ENCODE results near the gene C6orf89.

C6orf89 gene

GRCh38 chr6:36853325-36853724, 32.4 kb upstream of the C6orf89 start:
- DNase-seq, result no peak

GRCh38 chr6:36855750-36856149, 30.0 kb upstream of the C6orf89 start:
- DNase-seq, result no peak

DNA sequence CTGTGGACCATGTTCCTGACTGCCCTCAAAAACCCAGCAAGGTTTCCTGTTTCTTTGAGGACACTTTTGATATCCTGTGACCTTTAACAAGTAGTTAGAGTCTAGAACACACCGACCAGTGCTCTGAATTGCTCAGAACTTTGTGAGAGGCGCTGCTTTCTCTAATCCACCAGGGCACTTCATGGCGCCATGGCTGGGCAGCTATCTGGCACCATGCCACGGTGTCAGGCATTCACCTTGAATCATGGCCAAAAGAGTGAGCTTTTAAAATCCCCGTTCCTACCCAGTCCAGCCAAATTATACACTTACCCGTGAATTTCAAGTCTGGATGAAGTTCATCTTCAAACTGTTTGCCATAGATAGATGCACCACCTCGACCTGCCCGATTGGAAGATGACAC, 29.5 kb upstream of the C6orf89 start:
- DNase-seq, result no peak

DNA sequence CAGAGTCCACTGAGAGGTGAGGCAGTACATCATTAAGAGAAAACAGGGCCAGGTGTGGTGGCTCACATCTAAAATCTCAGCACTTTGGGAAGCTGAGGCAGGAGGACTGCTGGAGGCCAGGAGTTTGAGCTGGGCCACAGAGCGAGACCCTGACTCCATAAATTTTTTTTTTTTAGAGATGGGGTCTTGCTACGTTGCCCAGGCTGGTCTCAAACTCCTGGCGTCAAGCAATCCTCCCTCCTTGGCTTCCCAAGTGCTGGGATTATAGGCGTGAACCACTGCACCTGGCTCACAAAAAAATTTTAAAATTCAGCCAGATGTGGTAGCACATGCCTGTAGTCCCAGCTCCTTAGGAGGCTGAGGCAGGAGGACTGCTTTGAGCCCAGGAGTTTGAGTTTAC, 28.4 kb upstream of the C6orf89 start:
- DNase-seq, result no peak

GRCh38 chr6:36858407-36858981, 27.3 kb upstream of the C6orf89 start:
- no peak for DNase-seq

DNA sequence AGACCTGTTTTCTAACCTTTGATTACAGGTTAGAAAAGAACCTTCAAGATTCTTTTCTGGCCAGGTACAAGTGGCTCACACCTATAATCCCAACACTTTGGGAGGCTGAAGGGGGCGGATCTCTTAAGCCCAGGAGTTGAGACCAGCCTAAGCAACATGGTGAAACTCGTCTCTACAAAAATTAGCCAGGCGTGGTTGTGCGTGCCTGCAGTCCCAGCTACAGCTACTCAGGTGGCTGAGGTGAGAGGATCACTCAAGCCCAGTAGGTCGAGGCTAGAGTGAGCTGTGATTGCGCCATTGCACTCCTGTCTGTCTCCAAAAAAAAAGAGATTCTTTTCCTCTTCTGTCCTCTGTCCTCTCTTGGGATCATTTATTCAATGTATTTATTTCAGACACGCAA, 25.6 kb upstream of the C6orf89 start:
- DNase-seq, result no peak

- DNase-seq, result no peak
These were observed 23.4 kb upstream of the C6orf89 start for GRCh38 chr6:36862164-36862847.

DNA sequence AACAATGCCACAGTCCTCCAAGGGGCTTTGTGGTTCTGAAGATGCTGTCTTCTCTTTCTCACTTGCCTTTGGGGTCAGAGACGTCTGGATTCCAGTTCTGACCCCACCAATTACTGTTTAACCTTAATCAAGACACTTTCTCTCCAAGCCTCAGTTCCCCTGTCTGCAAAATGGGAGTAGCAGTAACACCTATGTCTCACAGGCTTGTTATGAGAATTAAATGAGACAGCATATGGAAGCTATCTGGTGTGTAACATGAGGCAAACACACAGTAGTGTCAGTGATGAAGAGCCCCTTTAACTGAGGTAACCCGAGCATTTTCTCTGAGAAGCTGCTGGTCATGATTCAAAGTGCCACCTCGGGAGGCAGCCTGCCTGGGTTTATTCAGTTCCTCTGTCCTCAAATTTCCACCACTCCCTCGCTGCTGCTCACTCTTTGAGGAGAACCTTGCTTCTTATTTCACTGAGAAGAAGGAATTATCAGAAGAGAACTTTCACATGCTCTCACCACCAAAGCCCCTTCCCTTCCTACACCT, 22.8 kb upstream of the C6orf89 start:
- no peak for DNase-seq

DNA sequence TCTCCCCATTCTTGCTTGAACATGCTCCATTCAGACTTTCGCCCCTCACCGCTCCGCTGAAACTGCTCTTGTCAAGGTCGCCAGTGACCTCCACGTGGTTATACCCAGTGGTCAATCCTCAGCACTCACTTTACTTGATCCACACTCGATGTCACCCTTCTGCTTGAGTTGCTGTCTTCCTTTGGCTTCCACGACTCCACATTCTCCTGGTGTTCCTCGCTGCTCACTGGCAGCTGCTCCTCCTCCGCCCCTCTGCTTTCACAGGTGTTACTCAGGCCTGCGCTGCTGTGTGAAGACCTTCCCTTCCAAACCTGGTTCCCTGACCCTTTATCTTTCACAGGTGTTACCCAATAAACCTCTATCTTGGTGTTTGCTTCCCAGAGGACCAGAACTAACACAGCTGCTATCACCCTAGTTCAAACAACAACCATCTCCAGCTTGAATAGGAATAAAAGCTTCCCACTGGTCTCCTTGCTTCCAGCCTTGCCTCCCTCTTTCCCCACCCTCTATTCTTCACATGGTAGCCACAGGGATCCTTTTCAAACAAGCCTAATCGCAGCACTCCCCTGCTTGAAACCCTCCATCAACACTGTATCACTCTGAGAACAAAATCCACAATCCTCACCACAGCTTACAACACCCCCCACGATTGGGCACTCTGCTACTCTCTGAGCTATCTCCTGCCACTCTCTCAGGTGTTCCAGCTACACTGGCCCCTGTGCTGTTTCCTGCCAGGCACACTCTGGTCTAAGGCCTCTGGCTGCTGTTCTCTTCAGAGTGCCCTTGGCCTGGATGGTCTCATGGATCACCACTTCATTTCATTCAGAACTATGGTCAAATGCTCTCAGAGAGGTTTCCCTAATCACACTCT, 21.8 kb upstream of the C6orf89 start:
- DNase-seq, result no peak

- no peak for DNase-seq
These were observed 19.9 kb upstream of the C6orf89 start for GRCh38 chr6:36865835-36866234.

DNA sequence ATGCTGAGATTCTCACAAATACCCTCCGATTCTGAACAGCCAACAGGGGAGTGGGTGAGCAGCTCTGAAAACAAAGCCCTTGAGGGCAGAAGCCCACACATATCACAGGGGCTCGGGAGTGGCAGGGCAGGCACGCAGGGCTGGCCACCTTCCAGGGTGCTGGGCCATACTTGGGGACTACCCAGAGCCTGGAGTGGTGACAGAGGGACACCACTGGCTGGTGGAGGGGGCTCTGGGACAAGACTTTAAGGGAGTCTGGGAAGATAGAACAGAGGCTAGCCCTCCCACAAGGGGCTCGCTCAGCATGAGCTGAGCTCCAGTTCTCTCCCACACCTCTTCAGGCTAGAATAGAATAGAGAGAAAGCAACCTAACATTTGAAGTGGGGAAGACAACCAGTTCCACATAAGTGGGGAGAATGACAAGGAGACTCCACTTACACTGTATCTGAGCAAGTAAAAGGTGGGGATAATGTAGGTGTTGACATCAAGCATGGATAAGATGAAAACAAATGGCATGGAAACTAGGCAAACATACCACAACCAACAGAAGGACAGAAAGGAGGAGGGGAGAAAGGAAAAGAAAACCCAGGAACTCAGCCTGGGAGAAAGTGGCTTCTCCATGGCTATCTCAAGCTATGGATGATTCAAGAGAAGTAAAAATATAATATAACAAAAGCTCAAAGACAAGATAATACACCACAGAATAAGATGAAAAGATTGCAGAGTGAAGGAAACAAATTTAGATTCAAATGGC, 18.1 kb upstream of the C6orf89 start:
- no peak for DNase-seq

- DNase-seq, result no peak
These were observed 14.1 kb upstream of the C6orf89 start for GRCh38 chr6:36871686-36872085.

DNA sequence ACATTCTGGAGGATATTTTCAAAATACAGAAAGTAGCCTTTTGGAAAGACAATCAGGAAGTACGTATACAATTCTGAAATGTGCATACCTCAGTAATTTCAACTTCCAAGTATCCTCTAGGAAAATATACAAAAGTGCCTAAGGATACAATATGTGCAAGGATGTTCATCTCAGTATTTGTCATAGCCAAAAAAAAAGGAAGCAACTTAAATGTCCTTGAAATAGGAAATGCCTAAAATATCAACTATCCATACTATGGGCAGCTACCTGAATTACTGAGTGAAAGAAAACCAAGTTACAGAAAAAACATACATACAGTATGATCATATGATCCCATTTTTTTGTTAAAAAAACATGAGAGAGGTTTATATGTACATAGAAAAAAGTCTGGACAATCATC, 12.6 kb upstream of the C6orf89 start:
- no peak for DNase-seq

DNA sequence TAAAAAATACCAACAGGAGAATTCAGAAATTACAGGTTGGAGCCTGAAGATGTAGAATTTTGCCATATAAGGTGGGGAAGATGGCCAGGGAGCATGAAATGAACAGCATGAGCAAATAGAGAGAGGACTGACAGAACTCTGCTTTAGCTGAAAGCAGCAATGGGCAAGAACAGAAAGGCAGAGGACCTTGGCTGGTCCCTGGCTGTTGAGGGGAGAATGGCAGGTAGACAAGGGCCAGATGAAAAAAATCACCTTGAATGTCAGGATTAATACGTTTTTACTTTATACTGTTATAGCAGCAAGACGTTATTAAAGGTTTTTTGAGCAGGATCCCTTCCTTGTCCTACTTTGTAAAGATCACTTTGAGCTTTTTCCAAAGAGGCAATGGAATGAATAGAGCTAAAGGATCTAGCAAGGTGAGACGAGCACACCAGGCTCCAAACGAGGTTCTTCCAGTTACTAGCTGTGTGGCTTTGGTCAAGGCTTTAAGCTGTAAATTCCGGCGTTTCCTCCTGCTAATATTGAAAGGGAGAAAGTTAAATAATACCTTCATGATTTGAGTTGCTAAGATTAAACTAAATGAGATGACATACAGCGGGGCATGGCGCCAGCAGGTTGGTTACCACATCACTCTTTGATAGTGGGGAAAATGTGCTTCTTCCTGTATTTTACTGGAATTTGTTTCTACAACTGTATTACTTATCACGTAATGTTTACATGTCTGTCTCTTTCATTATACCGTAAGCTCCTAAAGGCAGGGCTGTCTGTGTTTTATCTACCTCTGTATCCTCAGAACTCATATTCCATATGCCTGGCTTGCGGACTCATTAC, 11.9 kb upstream of the C6orf89 start:
- no peak for DNase-seq

DNA sequence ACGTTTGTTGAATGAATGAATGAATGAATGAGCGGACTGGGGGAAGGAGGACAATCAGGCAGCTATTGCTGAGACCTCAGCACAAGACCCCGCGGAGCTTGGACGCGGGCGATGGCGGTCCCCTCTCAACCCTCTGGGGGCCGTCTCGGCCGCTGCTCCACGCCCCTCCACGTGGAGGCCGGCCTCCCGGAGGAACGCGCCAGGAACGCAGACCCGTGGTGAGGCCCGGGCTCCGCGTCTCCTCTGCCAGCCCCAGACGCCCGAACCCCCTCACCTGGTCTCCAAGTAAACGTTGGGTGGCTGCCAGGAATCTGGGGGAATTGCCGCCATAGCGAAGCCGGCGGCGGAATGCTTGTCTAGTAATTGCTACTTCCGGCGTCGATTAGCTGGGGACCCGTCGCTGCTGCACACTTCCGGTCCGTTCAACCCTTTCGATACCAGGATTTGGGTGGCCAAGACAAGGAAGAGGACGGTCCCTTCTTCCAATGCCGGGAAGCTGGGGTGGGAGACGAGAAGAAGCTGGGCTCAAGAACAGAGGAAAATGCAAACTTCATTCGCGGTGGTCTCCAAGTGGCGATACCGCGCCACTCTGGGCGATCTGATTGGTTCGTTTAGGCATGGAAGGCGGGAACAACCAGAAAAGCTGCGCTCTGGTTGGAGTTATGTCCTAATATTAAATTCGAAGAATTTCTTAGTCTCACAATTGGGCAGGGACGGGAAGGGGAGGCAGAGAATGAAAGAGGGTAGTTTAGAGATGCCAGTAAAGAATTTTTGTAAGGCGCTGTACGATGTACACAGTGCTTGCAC, 11.1 kb upstream of the C6orf89 start, which contains the start of gene PPIL1:
PPIL1 (minus strand) TSS at position 361 of the 807 bp plus-strand sequence; CDS start at position 330, 31 bp downstream.
- peak; percentile 80 for DNase-seq

- DNase-seq, result no peak
These were observed 10.5 kb upstream of the C6orf89 start for GRCh38 chr6:36875250-36875633.

- no peak for DNase-seq
These were observed 1.1 kb upstream of the C6orf89 start for GRCh38 chr6:36884610-36885009.

- no peak for DNase-seq
These were observed 1.3 kb downstream of the C6orf89 start for GRCh38 chr6:36886950-36887618.

- no peak for DNase-seq
These were observed 2.4 kb downstream of the C6orf89 start for GRCh38 chr6:36888115-36888643.
